GM19240 (cell line): Measurements from ENCODE around the gene CRYGN.

Source experiments
- DNase-seq: peaks from one replicate; pipeline ENCODE4 v3.0.0; 2011; ENCODE audit warnings: low spot score; ENCODE audit not compliant: insufficient read length

Gene CRYGN

DNA sequence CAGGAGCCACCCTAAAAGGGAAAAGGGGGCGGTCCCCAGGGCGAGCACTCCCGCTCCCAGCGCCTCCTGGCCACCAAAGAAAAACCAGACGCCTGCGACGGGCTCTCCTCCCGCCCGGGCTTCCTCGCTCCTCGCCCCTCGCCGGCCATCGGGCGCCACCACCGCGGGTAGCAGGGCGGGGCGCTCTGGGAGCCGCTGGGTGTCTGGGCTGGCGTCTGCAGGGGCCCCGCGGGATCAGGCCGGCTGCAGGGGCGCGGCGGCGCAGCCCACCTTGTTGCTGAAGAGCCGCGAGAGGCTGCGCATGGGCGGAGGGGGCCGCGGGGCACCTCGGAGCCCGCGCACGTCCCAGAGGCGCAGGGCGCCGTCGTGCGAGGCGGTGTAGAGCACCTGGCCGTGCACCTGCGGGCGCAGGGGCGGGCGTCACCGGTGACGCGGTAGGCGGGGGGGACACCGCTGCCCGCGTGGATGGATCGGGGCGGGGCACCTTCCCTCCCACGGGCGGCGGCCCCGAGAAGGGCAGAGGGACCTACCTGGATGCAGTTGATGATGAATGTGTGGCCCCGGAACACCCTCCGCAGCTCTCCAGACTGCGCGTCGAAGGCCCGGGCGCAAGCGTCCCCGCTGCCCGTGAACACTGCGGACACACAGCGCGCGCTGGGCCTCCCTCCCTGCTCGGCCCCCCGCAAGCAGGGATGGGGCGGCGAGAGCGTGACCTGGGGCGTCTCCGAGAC is 58.4 kb downstream of the CRYGN start:
- no peak for DNase-seq

DNA sequence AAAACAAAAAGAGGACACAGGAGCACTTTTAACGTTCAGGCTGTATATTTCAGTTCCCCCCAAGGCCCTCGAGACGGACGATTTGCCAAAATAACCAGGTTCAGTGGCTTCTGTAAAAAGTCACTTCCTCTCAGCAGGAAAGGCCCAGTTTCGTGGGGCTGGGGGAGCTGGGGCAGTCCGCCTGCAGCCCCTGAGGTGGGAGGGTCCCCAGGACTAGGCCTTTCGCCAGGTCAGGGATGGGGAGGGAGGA is 58.9 kb downstream of the CRYGN start:
- no peak for DNase-seq

DNA sequence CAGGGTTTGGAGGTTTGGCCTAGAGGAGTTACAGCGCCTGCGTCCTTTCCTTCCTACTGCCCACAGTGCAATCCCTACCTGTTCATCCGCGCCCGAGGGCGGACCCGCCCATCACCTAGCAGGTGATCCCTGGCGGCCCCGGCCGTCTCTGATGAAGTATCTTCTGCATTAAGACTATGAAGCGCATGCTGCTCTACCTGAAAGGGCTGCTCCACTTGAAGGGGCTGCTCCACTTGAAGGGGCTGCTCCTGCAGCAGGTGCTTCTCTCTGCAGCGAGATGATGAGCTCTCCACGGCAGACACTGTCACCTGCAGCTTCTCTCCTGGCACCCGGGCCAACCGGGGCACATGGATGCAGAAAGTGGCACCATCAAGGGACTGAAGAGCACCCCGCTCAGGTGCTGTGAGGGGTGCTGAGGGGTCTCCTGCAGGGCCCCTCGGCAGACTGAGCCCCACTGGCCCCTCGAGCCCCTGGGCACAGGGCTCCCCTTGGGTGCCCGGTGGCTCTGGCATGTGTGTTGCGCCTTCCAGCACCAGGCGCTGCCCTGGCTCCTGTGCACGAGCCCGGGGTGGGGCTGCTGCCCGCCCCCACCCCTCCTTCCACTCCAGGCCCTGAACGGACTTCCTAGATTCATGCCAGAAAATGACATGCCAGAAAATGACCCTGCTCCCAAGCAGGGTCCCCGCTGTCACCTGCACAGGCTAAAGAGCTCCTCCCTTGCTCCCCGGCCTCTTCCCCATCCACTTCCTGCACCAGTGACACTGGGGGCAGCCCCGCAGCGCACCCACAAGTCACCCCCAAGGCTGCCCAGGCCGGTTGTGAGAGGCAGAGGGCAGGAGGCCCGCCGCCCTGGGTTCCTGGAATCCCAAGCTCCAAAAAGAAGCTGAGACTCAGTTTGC is 59.5 kb downstream of the CRYGN start:
- no peak for DNase-seq

DNA sequence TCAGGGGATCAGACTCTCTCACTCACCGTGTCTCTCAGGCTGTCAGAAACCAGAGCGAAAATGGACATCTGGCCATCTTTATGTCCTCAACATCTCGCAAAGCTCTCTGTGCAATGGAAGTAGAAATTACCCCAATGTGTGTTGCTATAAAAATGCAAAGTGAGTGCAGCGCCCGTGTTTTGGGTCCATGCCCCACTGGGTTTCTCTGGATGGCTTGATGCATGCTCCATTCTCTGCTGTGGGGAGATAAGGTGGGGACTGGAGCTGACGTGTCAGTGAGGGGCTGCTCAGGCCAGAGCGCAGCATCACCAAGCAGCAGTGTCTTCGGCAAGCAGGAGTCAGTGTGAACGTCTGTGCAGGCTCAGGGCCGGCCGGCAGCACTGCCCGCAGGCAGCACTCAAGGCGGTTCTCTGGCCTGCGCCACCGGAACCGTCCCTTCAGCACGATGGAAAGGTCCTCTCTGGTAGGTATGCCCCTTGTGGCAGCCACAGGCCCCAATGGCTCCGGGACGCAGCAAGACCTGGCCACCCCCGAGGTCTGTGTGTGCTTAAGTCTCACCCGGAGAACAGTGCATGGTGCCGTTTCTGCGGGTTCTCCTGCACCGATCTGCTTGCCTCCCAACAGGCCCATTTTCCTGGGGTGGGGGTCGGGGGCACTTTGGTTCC is 60.3 kb downstream of the CRYGN start:
- DNase-seq = no peak

DNA sequence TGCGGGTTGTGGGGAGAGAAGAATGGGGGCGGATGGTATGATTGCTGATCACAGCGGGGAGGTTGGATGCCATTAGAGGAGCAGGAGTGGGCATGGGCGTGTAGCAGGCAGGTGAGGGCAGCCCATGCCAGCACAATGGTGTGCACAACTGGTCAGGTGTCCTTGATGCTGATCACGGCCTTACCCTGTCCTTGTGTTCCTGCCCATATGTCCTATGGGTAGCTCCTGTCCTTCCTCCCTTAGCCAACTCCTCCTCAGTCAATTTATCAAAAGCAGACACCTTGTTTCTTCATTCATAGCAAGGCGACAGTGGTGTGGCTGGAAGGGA is 60.8 kb downstream of the CRYGN start:
- DNase-seq = no peak
